Neuronal stem cell (in vitro differentiated cells): ENCODE results near the gene PSMG3.
A peak's percentile ranks its signal among the peaks of the same experiment; 100 is the strongest.

Experiments used
- DNase-seq: peaks from one replicate; pipeline ENCODE4 v3.0.0-alpha.2; 2013; ENCODE audit warnings: low spot score
- H2AFZ ChIP-seq: one replicate; pipeline ENCODE4 v1.6.1; 2013; ENCODE audit warnings: mild to moderate bottlenecking, low read length, inconsistent platforms
- H2AK5ac ChIP-seq: 2 replicates; pipeline ENCODE4 v1.6.1; 2013; ENCODE audit warnings: low read depth, mild to moderate bottlenecking, inconsistent platforms, low read length, moderate library complexity, mixed read lengths
- H2BK120ac ChIP-seq: 2 replicates; pipeline ENCODE4 v1.6.1; 2013; ENCODE audit warnings: low read depth, mild to moderate bottlenecking, inconsistent platforms, low read length, moderate library complexity, mixed read lengths
- H2BK12ac ChIP-seq: one replicate; pipeline ENCODE4 v1.6.1; 2013; ENCODE audit warnings: low read length, inconsistent platforms
- H2BK15ac ChIP-seq: 2 replicates; pipeline ENCODE4 v1.6.1; 2013; ENCODE audit warnings: mild to moderate bottlenecking, low read length, inconsistent platforms, mixed read lengths
- H2BK5ac ChIP-seq: one replicate; pipeline ENCODE4 v1.6.1; 2013; ENCODE audit warnings: inconsistent platforms, mild to moderate bottlenecking, low read length, moderate library complexity
- H3K14ac ChIP-seq: one replicate; pipeline ENCODE4 v1.6.1; 2013; ENCODE audit warnings: low read length, inconsistent platforms
- H3K18ac ChIP-seq: 2 replicates; pipeline ENCODE4 v1.6.1; 2013; ENCODE audit warnings: low read length, inconsistent platforms
- H3K23ac ChIP-seq: 2 replicates; pipeline ENCODE4 v1.6.1; 2013; ENCODE audit warnings: low read depth, mild to moderate bottlenecking, mixed read lengths, low read length, inconsistent platforms; ENCODE audit not compliant: poor library complexity
- H3K27ac ChIP-seq: replicated peaks from 3 replicates; pipeline ENCODE4 v1.5.1; 2013; ENCODE audit warnings: low read length, inconsistent platforms
- H3K27me3 ChIP-seq, 3 experiments: 2 replicates each; pipeline ENCODE4 v1.6.1; 2013; ENCODE audit warnings: low read length in 3 of 3, mild to moderate bottlenecking in 2 of 3, inconsistent platforms in 1 of 3, low read depth in 1 of 3, mixed read lengths in 1 of 3, moderate library complexity in 1 of 3; ENCODE audit not compliant: control insufficient read depth in 3 of 3, insufficient read depth in 3 of 3
- H3K36me3 ChIP-seq, 2 donors: replicated peaks in 1 of 2; 2 replicates each; pipeline ENCODE4 v1.6.1; 2013; ENCODE audit warnings: low read length in 2 of 2; ENCODE audit not compliant: control insufficient read depth in 2 of 2, insufficient read depth in 2 of 2
- H3K4ac ChIP-seq: 2 replicates; pipeline ENCODE4 v1.6.1; 2013; ENCODE audit warnings: inconsistent platforms, mild to moderate bottlenecking, low read length, moderate library complexity
- H3K4me1 ChIP-seq, 2 donors: 1 replicate in 1 of 2; 2 replicates in 1 of 2; pipeline ENCODE4 v1.6.1; 2013; ENCODE audit warnings: low read length in 2 of 2, low read depth in 1 of 2; ENCODE audit not compliant: control insufficient read depth in 2 of 2, insufficient read depth in 1 of 2
- H3K4me2 ChIP-seq: one replicate; pipeline ENCODE4 v1.6.1; 2013; ENCODE audit warnings: mild to moderate bottlenecking, low read length, inconsistent platforms; ENCODE audit not compliant: insufficient read depth, poor library complexity, severe bottlenecking
- H3K4me3 ChIP-seq, 2 donors: 2 replicates each; pipeline ENCODE4 v1.5.1; 2013; ENCODE audit warnings: low read length in 2 of 2, mild to moderate bottlenecking in 2 of 2, inconsistent platforms in 1 of 2, moderate library complexity in 1 of 2
- H3K79me1 ChIP-seq: one replicate; pipeline ENCODE4 v1.6.1; 2013; ENCODE audit warnings: low read depth, mild to moderate bottlenecking, inconsistent platforms, low read length, moderate library complexity
- H3K9ac ChIP-seq: one replicate; pipeline ENCODE4 v1.6.1; 2013; ENCODE audit warnings: mild to moderate bottlenecking, low read depth, low read length, inconsistent platforms; ENCODE audit not compliant: poor library complexity
- H3K9me3 ChIP-seq, 2 donors: replicated peaks in 1 of 2; 2 replicates each; pipeline versions ENCODE3 to v1.6.1; 2013; ENCODE audit warnings: low read length in 2 of 2, mild to moderate bottlenecking in 2 of 2, inconsistent platforms in 1 of 2, low read depth in 1 of 2, mixed read lengths in 1 of 2, moderate library complexity in 1 of 2; ENCODE audit not compliant: control insufficient read depth in 2 of 2, insufficient read depth in 1 of 2
- H4K8ac ChIP-seq: one replicate; pipeline ENCODE4 v1.6.1; 2013; ENCODE audit warnings: low read depth, mild to moderate bottlenecking, inconsistent platforms, low read length, moderate library complexity
- H4K91ac ChIP-seq: one replicate; pipeline ENCODE4 v1.6.1; 2013; ENCODE audit warnings: low read length, low read depth, mild to moderate bottlenecking, inconsistent platforms; ENCODE audit not compliant: poor library complexity
- WGBS, 2 donors: extraction: QIAGEN DNeasy Blood & Tissue Kit; methylation state at CpG; one replicate each; pipeline ENCODE4 v1.1.7; 2013; ENCODE audit warnings: missing lambda C conversion rate in 2 of 2, mixed read lengths in 1 of 2; ENCODE audit not compliant: insufficient read length in 2 of 2, insufficient replicate concordance in 1 of 2; ENCODE audit errors: extremely low coverage in 2 of 2; 5-methylcytosine and 5-hydroxymethylcytosine counted together

The PSMG3 gene

DNA sequence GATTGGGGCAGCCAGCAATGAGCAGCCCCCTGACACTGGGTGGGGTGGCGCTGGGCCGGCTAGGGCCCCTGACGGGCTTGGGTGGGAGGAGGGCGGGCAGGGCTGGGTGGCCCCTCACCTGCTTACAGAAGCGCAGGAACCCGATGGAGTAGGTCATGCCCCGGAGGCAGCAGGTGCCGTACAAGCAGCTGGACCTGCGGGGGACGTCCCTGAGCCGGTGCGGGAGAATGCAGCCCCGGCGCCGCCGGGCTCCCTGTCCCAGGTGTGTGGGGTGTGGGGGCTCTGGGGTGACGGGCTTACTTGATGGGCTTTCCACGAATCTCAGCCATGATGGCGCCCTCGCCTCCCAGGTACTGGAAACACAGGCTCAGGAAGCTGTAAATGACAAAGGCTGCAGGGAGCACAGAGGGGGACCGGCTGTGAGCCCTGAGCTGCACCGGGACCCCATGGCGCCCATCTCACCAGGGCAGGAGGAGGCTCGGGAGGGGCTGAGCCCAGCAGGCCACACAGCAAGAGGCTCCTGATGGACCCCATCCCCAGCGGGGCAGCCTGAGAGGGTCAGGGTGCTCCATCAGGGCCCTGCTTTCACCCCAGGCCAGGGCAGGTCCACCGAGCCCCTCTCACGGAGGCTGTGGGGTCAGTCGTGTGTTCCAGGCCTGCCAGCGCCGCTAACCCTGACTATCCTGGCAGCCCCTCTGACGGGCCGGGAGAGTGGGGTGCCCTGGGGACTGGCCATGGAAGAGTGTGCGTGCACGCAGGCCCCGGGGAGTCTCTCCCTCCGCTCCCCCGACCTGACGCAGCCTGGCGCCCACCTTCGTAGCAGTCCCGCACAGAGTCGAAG is 19.6 kb downstream of the PSMG3 start:
- H3K9ac ChIP-seq, result peak overlapping the region; percentile 30
- peaks cover 2% of the 10 kb centered on the region for H3K79me1 ChIP-seq
- H3K4ac ChIP-seq, result no peak overlapping the region
- H3K27me3 ChIP-seq, result peaks cover 0 to 6% (median 3%) of the 10 kb centered on the region in 3 experiments
- H3K14ac ChIP-seq, result no peak overlapping the region
- H2BK120ac ChIP-seq, result peak overlapping the region; percentile 14
- H3K9me3 ChIP-seq, result peaks cover 0 to 3% of the 10 kb centered on the region in 2 donors
- H3K4me1 ChIP-seq, result peaks cover 1 to 3% of the 10 kb centered on the region in 2 donors
- H3K4me3 ChIP-seq, result no peak overlapping the region
- peak overlapping the region; percentile 39 for H2BK5ac ChIP-seq
- peak overlapping the region; percentile 65 for H4K8ac ChIP-seq
- DNase-seq, result no peak
- no peak overlapping the region for H2BK12ac ChIP-seq
- H2BK15ac ChIP-seq, result peak overlapping the region; percentile 94
- no peak overlapping the region for H3K27ac ChIP-seq
- H3K36me3 ChIP-seq, result no peaks in the 10 kb centered on the region
- peak overlapping the region; percentile 76 for H3K18ac ChIP-seq
- no CpG with 5 or more reads among the region's 42 CpGs for WGBS, 2 donors
- H3K23ac ChIP-seq, result peak overlapping the region; percentile 80
- no peak overlapping the region for H4K91ac ChIP-seq
- H3K4me2 ChIP-seq, result no peak overlapping the region
- H2AK5ac ChIP-seq, result peak overlapping the region; percentile 92
- no peak overlapping the region for H2AFZ ChIP-seq

DNA sequence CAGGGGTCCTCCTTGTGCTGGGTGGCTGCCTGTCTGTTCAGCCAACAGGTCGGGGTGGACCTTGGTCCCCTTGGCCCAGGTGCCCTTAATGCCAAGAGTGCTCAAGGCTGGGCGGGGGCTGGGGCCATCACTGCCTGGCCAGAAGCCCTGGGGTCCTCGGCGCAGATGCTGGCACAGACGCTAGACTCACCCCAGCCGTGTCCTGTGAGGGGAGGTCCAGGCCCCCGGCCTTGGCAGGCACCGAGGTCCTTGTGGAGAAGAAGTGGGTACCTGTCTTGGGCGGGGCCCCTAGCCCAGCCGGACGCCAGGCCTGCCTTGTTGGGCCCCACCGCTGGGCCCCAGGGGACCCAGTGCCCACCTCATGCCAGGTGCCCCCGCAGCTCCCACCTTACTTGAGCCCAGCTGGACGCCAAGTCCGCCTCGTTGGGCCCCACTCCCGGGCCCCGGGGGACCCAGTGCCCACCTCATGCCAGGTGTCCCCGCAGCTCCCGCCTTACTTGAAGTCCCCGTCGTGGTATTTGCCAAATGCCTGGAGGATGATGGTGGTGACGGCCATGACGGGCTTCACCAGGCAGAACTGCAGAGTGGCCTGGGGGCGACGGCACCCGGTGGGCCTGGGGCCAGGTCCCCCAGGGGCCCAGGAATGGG is 20.4 kb downstream of the PSMG3 start:
- Histone ChIP-seq H3K4me3 (peak overlapping the region in 1 of 2 donors; percentile 19), H3K27me3 (peaks cover 0 to 6% (median 3%) of the 10 kb centered on the region in 3 experiments), H3K9ac (no peak overlapping the region), H4K8ac (peak overlapping the region; percentile 65), H3K18ac (peak overlapping the region; percentile 76), H3K36me3 (no peaks in the 10 kb centered on the region), H2BK12ac (peak overlapping the region; percentile 94), H3K9me3 (peaks cover 0 to 3% of the 10 kb centered on the region in 2 donors), H2BK15ac (peak overlapping the region; percentile 85), H3K14ac (peak overlapping the region; percentile 99), H4K91ac (no peak overlapping the region), H2AK5ac (peak overlapping the region; percentile 92), H2BK120ac (peak overlapping the region; percentile 14), H3K27ac (no peak overlapping the region), H2AFZ (no peak overlapping the region), H3K23ac (no peak overlapping the region), H3K79me1 (peaks cover 2% of the 10 kb centered on the region), H2BK5ac (no peak overlapping the region), H3K4me1 (no peaks in the 10 kb centered on the region), H3K4me2 (no peak overlapping the region), H3K4ac (no peak overlapping the region)
- DNase-seq, result no peak
- no CpG with 5 or more reads among the region's 27 CpGs for WGBS, 2 donors

GRCh38 chr7:1548944-1549343 is 20.9 kb downstream of the PSMG3 start:
- WGBS, 2 donors, result no CpG with 5 or more reads among the region's 14 CpGs
- Histone ChIP-seq H4K91ac (peak overlapping the region; percentile 72), H3K79me1 (peaks cover 2% of the 10 kb centered on the region), H3K18ac (peak overlapping the region; percentile 76), H2BK15ac (peak overlapping the region; percentile 85), H3K14ac (peak overlapping the region; percentile 99), H3K4me1 (no peaks in the 10 kb centered on the region), H3K23ac (peak overlapping the region; percentile 73), H2AFZ (no peak overlapping the region), H3K4me3 (peak overlapping the region in 1 of 2 donors; percentile 19), H2BK5ac (no peak overlapping the region), H3K36me3 (no peaks in the 10 kb centered on the region), H4K8ac (peak overlapping the region; percentile 65), H3K27ac (no peak overlapping the region), H3K9ac (peak overlapping the region; percentile 88), H3K4me2 (no peak overlapping the region), H3K4ac (peak overlapping the region; percentile 37), H3K9me3 (peaks cover 0 to 3% of the 10 kb centered on the region in 2 donors), H2AK5ac (peak overlapping the region; percentile 92), H2BK12ac (peak overlapping the region; percentile 94), H3K27me3 (peaks cover 0 to 6% (median 3%) of the 10 kb centered on the region in 3 experiments), H2BK120ac (peak overlapping the region; percentile 14)
- DNase-seq, result no peak

GRCh38 chr7:1548438-1548831 is 21.4 kb downstream of the PSMG3 start:
- peak overlapping the region; percentile 81 for H2BK15ac ChIP-seq
- peak overlapping the region; percentile 92 for H2AK5ac ChIP-seq
- H2BK120ac ChIP-seq, result peak overlapping the region; percentile 14
- no peak overlapping the region for H3K4ac ChIP-seq
- no peak for DNase-seq
- no CpG with 5 or more reads among the region's 17 CpGs for WGBS, 2 donors
- no peak overlapping the region for H3K4me2 ChIP-seq
- no peak overlapping the region for H3K4me3 ChIP-seq
- no peak overlapping the region for H4K91ac ChIP-seq
- peaks cover 2% of the 10 kb centered on the region for H3K79me1 ChIP-seq
- H3K36me3 ChIP-seq, result no peaks in the 10 kb centered on the region
- no peaks in the 10 kb centered on the region for H3K4me1 ChIP-seq
- H2BK12ac ChIP-seq, result peak overlapping the region; percentile 58
- peak overlapping the region; percentile 53 for H2BK5ac ChIP-seq
- no peak overlapping the region for H3K14ac ChIP-seq
- H3K9me3 ChIP-seq, result peaks cover 0 to 3% of the 10 kb centered on the region in 2 donors
- H3K23ac ChIP-seq, result peak overlapping the region; percentile 80
- peaks cover 0 to 6% (median 3%) of the 10 kb centered on the region in 3 experiments for H3K27me3 ChIP-seq
- H3K27ac ChIP-seq, result no peak overlapping the region
- H3K9ac ChIP-seq, result peak overlapping the region; percentile 12
- H2AFZ ChIP-seq, result no peak overlapping the region
- peak overlapping the region; percentile 43 for H4K8ac ChIP-seq
- H3K18ac ChIP-seq, result no peak overlapping the region
